ENCODE data around the gene PDIK1L.

PDIK1L gene

DNA sequence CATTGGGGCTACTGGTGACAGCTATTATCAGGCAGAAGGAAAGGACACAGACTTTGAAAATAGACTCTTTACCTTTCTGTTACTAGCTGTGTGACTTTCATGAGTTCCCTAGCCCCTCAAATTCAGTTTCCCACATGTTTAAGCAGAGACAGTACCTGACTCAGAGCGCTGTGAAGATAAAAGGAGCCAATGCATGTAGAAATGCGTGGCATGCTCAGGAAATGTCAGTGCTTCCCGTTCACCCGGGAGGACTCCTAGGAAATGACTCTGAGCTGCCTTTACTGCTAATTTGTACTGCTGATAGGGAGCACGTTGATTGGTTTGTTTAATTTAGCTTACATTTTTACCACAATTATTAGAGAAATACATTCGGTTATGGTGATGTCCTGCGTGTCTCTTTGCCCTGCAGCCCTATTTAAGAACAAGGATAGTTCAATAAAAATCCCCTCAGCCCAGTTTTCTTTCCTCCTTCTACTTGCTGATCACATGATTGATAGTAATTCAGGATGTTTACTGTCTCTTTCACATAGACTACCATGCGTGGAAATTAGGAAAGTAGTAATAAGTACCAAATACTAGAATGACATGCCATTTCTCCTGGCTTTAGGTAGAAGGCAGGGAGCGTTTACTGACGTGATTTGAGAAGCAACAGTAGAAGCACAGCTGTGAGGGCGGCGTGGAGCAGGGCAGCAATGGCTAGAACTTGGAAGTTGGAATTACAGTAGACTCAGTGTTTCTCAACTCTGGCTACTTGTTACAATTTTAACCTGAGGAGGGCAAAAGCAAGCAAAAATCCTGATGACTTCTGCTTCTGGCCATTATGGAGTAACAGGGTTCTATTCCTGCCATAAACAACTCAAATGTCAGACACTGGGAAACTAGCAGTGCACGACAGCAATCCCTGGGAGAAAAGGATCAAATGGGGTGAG is 15.9 kb downstream of the PDIK1L start:
- TF ChIP-seq, protein P1, sequence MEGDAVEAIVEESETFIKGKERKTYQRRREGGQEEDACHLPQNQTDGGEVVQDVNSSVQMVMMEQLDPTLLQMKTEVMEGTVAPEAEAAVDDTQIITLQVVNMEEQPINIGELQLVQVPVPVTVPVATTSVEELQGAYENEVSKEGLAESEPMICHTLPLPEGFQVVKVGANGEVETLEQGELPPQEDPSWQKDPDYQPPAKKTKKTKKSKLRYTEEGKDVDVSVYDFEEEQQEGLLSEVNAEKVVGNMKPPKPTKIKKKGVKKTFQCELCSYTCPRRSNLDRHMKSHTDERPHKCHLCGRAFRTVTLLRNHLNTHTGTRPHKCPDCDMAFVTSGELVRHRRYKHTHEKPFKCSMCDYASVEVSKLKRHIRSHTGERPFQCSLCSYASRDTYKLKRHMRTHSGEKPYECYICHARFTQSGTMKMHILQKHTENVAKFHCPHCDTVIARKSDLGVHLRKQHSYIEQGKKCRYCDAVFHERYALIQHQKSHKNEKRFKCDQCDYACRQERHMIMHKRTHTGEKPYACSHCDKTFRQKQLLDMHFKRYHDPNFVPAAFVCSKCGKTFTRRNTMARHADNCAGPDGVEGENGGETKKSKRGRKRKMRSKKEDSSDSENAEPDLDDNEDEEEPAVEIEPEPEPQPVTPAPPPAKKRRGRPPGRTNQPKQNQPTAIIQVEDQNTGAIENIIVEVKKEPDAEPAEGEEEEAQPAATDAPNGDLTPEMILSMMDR (IDR thresholded peaks at IDR 0.05; ENCODE audit: low read depth, low read length): no peak
- no peaks in the 10 kb centered on the region; the same call in 1 of the 2 replicates for H3K36me3 ChIP-seq
- H3K27ac ChIP-seq: peak overlapping the region; percentile 71
- H3K9me3 ChIP-seq (ENCODE audit: severe bottlenecking): no peaks in the 10 kb centered on the region
- H3K27me3 ChIP-seq (ENCODE audit: insufficient read depth, low read depth, severe bottlenecking): no peaks in the 10 kb centered on the region
- no peak for DNase-seq
- no peak overlapping the region for H3K4me3 ChIP-seq (ENCODE audit: low read depth, low read length)

DNA sequence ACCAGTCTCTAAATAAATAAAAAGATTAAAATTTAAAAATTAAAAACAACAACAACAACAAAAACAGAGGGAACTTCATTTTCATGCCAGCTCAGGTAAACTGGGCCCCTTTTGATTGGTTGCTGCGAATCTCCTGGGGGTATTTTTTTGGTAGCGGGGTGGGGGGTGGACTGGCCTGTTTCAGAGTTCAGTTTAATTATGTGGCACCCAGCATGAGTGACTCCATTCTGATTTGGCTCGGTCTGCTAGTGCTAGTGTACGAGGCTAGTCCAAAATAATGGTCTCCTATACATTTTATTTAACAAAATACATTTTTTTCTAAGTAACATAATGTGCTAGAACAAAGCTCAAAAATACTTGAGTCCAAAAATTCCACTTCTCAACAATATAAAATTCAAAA is 18.2 kb downstream of the PDIK1L start:
- DNase-seq: no peak
- Histone ChIP-seq H3K27ac (no peak overlapping the region), H3K36me3 (no peaks in the 10 kb centered on the region; the same call in 1 of the 2 replicates), H3K9me3 (ENCODE audit: severe bottlenecking) (no peaks in the 10 kb centered on the region), H3K4me3 (ENCODE audit: low read depth, low read length) (no peak overlapping the region), H3K27me3 (ENCODE audit: insufficient read depth, low read depth, severe bottlenecking) (no peaks in the 10 kb centered on the region)
- TF ChIP-seq, protein P1 (IDR thresholded peaks at IDR 0.05; ENCODE audit: low read depth, low read length): no peak

DNA sequence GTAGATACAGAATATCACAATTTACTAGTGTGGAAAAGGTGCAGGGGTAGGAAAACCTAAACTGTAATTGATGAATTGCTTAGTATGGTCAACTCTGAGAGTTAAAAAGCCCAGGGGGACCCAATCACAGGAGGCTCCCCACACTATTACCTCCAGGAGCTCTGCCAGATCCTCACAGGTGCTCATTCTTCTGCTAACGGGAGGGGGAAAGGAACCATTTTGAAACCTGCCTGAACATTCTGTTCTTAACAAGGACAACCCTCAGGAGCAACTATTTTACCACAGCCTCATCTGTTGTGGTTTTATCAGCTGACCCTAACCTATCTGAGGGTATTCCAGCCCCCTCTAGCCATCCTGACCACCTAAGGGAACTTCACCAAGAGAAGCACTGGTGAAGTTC is 19.1 kb downstream of the PDIK1L start:
- Histone ChIP-seq H3K27ac (no peak overlapping the region), H3K4me3 (ENCODE audit: low read depth, low read length) (no peak overlapping the region), H3K9me3 (ENCODE audit: severe bottlenecking) (peaks cover 3% of the 10 kb centered on the region), H3K27me3 (ENCODE audit: insufficient read depth, low read depth, severe bottlenecking) (no peaks in the 10 kb centered on the region), H3K36me3 (no peaks in the 10 kb centered on the region)
- TF ChIP-seq, protein P1 (IDR thresholded peaks at IDR 0.05; ENCODE audit: low read depth, low read length): no peak
- no peak for DNase-seq

DNA sequence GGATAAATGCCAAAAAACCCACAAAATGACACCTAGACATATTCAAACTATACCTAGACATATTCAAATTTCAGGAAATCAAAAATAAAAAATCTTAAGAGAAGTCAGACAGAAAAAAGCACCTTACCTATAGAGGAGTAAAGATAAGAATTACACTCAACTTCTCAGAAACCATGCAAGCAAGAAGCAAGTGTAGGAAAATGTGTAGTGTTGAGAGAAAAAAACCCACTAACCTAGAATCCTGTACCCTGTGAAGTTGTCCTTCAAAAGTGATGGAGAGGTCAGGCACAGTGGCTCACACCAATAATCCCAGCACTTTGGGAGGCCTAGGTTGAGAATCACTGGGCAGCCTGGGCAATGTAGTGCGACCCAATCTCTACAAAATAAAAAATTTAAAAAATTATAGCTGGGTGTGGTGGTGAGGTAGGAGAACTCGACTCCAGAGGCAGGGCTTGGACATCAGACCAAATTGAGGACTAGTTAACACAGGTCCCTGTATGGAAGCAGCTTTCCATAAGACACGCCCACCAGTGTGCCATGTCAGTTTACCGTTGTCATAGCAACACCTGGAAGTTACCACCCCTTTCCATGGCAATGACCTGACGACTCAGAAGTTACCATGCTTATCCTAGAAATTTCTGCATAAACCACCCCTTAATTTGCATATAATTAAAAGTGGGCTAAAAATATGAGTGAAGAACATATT is 20.7 kb downstream of the PDIK1L start:
- Histone ChIP-seq H3K36me3 (no peaks in the 10 kb centered on the region), H3K4me3 (ENCODE audit: low read depth, low read length) (no peak overlapping the region), H3K27me3 (ENCODE audit: insufficient read depth, low read depth, severe bottlenecking) (no peaks in the 10 kb centered on the region), H3K9me3 (ENCODE audit: severe bottlenecking) (peaks cover 3% of the 10 kb centered on the region), H3K27ac (no peak overlapping the region)
- DNase-seq: no peak
- TF ChIP-seq, protein P1 (IDR thresholded peaks at IDR 0.05; ENCODE audit: low read depth, low read length): no peak

DNA sequence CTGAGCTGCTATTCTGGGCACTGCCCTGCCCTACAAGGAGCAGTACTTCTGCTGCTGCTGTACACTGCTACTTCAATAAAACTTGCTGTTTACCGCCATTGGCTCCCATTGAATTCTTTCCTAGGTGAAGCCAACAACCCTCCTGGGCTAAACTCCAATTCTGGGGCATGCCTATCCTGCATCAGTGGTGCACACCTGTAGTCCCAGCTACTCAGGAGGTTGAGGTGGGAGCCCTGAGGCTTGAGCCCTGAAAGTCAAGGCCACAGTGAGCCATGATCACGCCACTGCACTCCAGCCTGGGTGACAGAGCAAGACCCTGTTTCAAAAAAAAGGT is 21.2 kb downstream of the PDIK1L start:
- no peaks in the 10 kb centered on the region for H3K36me3 ChIP-seq
- H3K27me3 ChIP-seq (ENCODE audit: insufficient read depth, low read depth, severe bottlenecking): no peaks in the 10 kb centered on the region
- TF ChIP-seq, protein P1 (IDR thresholded peaks at IDR 0.05; ENCODE audit: low read depth, low read length): no peak
- no peak overlapping the region for H3K4me3 ChIP-seq (ENCODE audit: low read depth, low read length)
- peaks cover 3% of the 10 kb centered on the region for H3K9me3 ChIP-seq (ENCODE audit: severe bottlenecking)
- DNase-seq: no peak
- H3K27ac ChIP-seq: no peak overlapping the region
